Cerebellar nuclear complex (tissue), 1 donor: ENCODE measurements around the gene IL4R.
"Not testable (repeated sequence)": the region's sequence is repeated elsewhere in the genome, so short reads cannot be mapped to it uniquely, and the experiment has no call there.

Experiments used
- DNase-seq, 2 experiments: peaks; one replicate each; lab custom pipeline; 2025; lab: John Stamatoyannopoulos, UW

Gene IL4R

DNA sequence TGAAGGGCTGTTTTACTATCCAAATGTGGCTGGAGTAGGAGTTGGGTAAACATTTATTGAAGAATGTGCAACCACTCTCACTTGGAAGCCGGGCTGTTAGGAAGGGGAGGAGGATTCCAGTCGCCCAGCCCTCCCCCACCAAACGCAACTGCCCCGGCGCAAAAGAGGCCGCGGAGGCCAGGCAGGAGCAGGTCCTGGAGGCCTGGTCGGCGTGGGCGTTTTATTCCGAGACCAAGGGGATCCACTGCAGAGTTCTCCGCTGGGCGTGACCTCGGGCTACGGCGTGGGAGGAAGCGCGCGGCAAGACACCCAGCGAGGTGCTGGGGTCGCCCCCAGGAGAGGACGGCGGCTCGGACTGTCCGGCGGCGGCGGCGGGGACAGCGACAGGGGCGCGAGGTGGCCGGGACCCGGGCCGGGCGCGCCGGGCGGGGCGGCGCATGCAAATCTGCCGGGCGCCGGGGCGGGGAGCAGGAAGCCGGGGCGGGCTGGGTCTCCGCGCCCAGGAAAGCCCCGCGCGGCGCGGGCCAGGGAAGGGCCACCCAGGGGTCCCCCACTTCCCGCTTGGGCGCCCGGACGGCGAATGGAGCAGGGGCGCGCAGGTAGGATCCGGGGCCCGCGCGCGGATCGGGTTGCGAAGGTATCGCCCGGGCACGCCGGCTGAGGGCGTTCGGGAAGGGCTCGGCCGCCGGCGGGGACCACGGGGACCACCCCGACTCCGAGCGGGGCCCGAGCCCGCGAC, at the start of gene IL4R:
TSS of gene IL4R (plus strand) at position 553 of the 739 bp plus-strand sequence. CDS start 26,230 bp downstream, outside the sequence.
- DNase-seq, result no peak

- DNase-seq, result no peak
These were observed 49.6 kb upstream of the IL4R start for GRCh38 chr16:27264151-27264550.

GRCh38 chr16:27265982-27266381, 47.8 kb upstream of the IL4R start:
- DNase-seq, result no peak

- no peak for DNase-seq
These were observed 46.6 kb upstream of the IL4R start for GRCh38 chr16:27267037-27267677.

DNA sequence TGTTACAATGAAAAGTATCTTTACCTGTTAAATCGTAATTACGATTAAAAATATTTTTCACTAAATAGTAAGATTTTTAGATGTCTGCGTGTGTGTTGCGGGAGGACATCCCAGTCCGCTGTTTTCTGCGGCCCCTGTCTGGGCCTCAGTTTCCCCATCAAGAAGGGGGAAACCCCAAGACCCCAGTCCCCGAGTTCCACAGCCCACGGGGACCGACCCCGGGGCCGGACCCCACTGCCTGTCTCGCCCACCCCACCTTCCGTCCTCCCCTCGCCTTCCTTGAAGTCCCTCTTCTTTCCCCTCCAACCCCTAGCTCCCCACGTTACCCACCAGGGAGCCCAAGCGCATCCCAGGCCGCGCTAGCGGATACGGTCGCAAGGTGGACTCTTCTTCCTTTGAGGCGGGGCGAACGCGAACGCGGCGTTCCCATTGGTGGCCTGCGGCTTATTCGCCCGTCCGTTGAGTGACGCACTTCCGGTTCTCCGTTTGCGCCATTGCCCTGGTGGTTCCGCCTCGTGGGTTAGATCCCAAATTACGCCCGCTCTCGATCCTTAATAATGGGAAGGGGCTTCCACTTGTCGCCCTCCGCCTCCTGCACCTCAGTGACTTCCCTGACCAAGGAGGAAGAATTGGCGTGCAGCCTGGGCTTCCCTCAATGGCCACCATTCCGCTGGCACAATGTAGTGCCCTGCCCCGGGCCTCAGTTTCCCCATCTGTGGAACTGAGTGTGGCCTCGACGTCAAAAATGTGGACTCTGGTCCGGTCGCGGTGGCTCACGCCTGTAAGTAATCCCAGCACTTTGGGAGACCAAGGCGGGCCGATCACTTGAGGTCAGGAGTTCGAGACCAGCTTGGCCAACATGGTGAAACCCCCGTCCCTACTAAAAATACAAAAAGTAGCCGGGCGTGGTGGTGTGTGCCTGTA, 45.1 kb upstream of the IL4R start, which contains the start of gene NSMCE1:
TSS of gene NSMCE1 (minus strand) at position 397 of the 924 bp plus-strand sequence. CDS start 11,202 bp downstream, outside the sequence.
- peak; percentile 64 to 87 for DNase-seq

DNA sequence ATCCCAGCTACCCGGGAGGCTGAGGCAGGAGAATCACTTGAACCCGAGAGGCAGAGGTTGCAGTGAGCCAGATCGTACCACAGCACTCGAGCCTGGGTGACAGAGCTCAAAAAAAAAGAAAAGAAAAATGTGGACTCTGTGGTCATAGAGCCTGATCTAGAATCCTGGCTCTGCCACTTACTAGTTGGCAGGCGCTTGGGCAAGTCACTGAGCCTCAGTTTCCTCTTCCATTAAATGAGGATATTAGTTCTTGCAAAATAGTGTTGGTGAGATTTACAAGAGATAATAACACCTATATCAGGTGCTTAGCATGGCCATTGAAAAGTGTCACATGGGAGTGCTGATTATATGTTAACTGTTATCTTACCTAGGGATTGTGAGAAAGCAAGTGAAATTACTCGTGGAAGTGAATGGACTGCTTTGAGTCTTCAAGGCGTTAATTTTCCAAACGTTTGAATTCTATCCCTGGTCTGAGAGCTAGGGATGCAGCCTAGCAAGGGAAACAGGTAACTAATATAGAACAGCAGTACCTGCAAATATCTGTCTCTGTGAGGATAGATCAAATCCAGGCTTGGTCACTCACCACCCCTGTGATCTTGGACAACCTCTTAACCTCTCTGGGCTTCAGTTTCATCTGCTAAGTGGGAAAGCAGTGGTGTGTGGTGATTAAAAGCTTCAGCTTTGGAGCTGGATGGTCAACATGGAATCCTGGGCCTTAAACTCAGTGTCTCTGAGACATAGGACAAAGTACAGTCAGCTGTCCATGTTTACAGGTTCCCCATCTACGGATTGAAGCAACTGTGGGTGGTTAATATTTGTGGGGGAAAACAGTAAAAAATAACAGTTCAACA, 44.2 kb upstream of the IL4R start:
- no peak for DNase-seq

GRCh38 chr16:27270349-27270748, 43.4 kb upstream of the IL4R start:
- no peak for DNase-seq

DNA sequence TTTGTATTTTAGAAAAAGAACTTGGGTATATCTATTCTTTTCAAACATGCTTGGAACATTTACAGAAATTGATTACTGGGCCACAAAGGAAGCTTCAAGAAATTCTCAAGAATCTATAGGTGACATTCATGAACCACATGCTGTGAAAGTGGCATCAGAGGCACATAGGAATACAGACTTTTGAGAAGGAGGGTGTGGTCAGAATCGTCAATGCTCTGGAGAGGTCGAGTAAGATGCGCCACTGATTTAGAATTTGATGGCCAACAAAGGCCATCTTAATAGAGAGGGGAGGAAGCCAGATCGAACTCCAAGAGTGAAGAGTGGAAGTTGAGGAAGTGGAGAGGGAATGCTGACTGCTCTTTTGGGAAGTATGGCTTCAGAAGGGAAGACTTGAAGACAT, 41.7 kb upstream of the IL4R start:
- no peak for DNase-seq

- DNase-seq, result not testable (repeated sequence)
These were observed 41.1 kb upstream of the IL4R start for GRCh38 chr16:27272697-27273096.

GRCh38 chr16:27273330-27273669, 40.5 kb upstream of the IL4R start:
- DNase-seq, result no peak

- no peak for DNase-seq
These were observed 39.9 kb upstream of the IL4R start for GRCh38 chr16:27273670-27274423.

GRCh38 chr16:27274424-27274874, 39.3 kb upstream of the IL4R start:
- not testable (repeated sequence) for DNase-seq

- DNase-seq, result no peak
These were observed 38.4 kb upstream of the IL4R start for GRCh38 chr16:27275394-27275793.

DNA sequence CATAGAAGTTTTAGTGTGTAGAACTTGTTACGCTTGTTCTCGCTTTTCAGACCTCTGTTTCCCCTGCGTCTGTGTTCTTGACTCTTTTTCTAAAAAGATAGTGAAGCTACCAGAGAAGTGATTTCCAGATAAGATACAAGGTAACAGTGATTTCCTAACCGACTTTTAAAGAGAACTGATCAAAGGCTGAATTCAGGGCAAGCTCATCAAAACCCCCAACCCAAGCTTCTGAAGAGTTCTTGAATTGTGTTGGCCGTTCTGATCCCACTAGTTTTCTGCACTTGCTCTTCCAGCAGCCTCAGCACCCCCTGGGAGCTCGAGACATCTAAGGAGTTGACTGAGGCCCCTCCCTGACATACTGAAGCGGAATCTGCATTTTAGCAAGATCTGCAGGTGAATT, 32.5 kb upstream of the IL4R start:
- no peak for DNase-seq

GRCh38 chr16:27284865-27285675, 28.7 kb upstream of the IL4R start:
- DNase-seq, result no peak

- DNase-seq, result no peak
These were observed 28.0 kb upstream of the IL4R start for GRCh38 chr16:27285676-27286196.

GRCh38 chr16:27286451-27286850, 27.3 kb upstream of the IL4R start:
- no peak for DNase-seq

- DNase-seq, result no peak
These were observed 26.5 kb upstream of the IL4R start for GRCh38 chr16:27287051-27287811.

- DNase-seq, result no peak
These were observed 25.9 kb upstream of the IL4R start for GRCh38 chr16:27287887-27288286.
